Gastroesophageal sphincter (tissue), 4 donors: ENCODE results near the gene CALR3. TPM values are rescaled to one million over a fixed set of nuclear protein-coding genes. Genes with fewer than 3 reads are reported as not detected.

ENCODE experiments used
- ATAC-seq: fragments of 150-250 bp; one replicate; pipeline ENCODE4 v1.9.1; 2016; ENCODE audit warnings: mild to moderate bottlenecking, moderate library complexity
- H3K27ac ChIP-seq, 4 donors: fragments of 200-600 bp; sonication (generic) in 3 of 4; 1 replicate in 3 of 4; 2 replicates in 1 of 4; pipeline ENCODE4 v1.5.1; 2016 to 2019
- H3K27me3 ChIP-seq: fragments of 200-600 bp; sonication (generic); one replicate; pipeline ENCODE4 v1.5.1; 2019
- H3K36me3 ChIP-seq, 2 donors: fragments of 200-600 bp; sonication (generic); one replicate each; pipeline ENCODE4 v1.5.1; 2019; ENCODE audit warnings: control low read depth in 1 of 2
- H3K4me1 ChIP-seq, 3 donors: fragments of 200-600 bp; sonication (generic); 1 replicate in 2 of 3; 2 replicates in 1 of 3; pipeline ENCODE4 v1.5.1; 2016 to 2019; ENCODE audit warnings: control low read depth in 2 of 3
- H3K4me3 ChIP-seq, 2 donors: fragments of 200-600 bp; sonication (generic); one replicate each; pipeline ENCODE4 v1.5.1; 2019; ENCODE audit warnings: mild to moderate bottlenecking in 1 of 2, moderate library complexity in 1 of 2
- H3K9me3 ChIP-seq, 3 donors: fragments of 200-600 bp; sonication (generic); one replicate each; pipeline ENCODE4 v1.5.1; 2017 to 2019; ENCODE audit warnings: control low read depth in 2 of 3
- CTCF ChIP-seq, 4 experiments: fragments of 200-600 bp in 2 of 4; fragments of 450-650 bp in 2 of 4; sonication (generic) in 1 of 4; IDR thresholded peaks; one replicate each; pipeline ENCODE4 v1.5.1; 2017 to 2019; ENCODE audit warnings: antibody characterized with exemption in 4 of 4, mild to moderate bottlenecking in 2 of 4, moderate library complexity in 2 of 4
- EP300 ChIP-seq: sonication (generic); formaldehyde crosslinking; IDR thresholded peaks from one replicate; pipeline ENCODE4 v1.6.1; 2017; ENCODE audit warnings: antibody characterized with exemption, mild to moderate bottlenecking
- POLR2A ChIP-seq, 2 donors: fragments of 450-650 bp; IDR thresholded peaks; one replicate each; pipeline ENCODE4 v1.6.1; 2017; ENCODE audit warnings: antibody characterized with exemption in 2 of 2, mild to moderate bottlenecking in 2 of 2, moderate library complexity in 1 of 2
- POLR2AphosphoS5 ChIP-seq: sonication (generic); formaldehyde crosslinking; IDR thresholded peaks from one replicate; pipeline ENCODE4 v1.6.1; 2017; ENCODE audit warnings: antibody characterized with exemption
- WGBS, 2 donors: methylation state at CpG; one replicate each; pipeline ENCODE4 v1.1.5; 2018; ENCODE audit warnings: low coverage in 1 of 2; 5-methylcytosine and 5-hydroxymethylcytosine counted together
- total RNA-seq, 4 donors: library from RNA; depleted of rRNA; stranded (reverse); fragments of >200 nt; gene quantifications; one replicate each; pipeline ENCODE4 v1.1.0, GENCODE V29; 2016

The CALR3 gene
- total RNA-seq, 4 donors from 2014 or later: not detected

GRCh38 chr19:16541526-16542044 lies 45.6 kb upstream of the CALR3 start:
- WGBS, 2 donors: 0% methylated on average over 1 to 21 of the region's 29 CpGs
- H3K36me3 ChIP-seq: peaks cover 0 to 38% of the 10 kb centered on the region in 2 donors
- no peaks in the 10 kb centered on the region for H3K9me3 ChIP-seq
- TF ChIP-seq CTCF (IDR thresholded peaks at IDR 0.05) (no peak), POLR2A (IDR thresholded peaks at IDR 0.05) (no peak), POLR2AphosphoS5 (no peak), EP300 (no peak)
- no peaks in the 10 kb centered on the region for H3K27me3 ChIP-seq
- H3K4me1 ChIP-seq: peaks cover 0 to 78% (median 17%) of the 10 kb centered on the region in 3 donors
- peak overlapping the region; percentile 77 to 99 for H3K4me3 ChIP-seq
- peak overlapping the region; percentile 26 to 91 (median 88) for H3K27ac ChIP-seq
- no peak for ATAC-seq

GRCh38 chr19:16540948-16541347 lies 45.0 kb upstream of the CALR3 start:
- H3K27me3 ChIP-seq: no peaks in the 10 kb centered on the region
- 69 to 78% methylated on average over 7 to 12 of the region's 12 CpGs for WGBS, 2 donors
- H3K27ac ChIP-seq: no peak overlapping the region
- TF ChIP-seq POLR2A (IDR thresholded peaks at IDR 0.05) (no peak), EP300 (no peak), CTCF (IDR thresholded peaks at IDR 0.05) (no peak), POLR2AphosphoS5 (no peak)
- H3K4me3 ChIP-seq: peak overlapping the region in 1 of 2 donors; percentile 99
- no peak for ATAC-seq
- H3K4me1 ChIP-seq: peaks cover 0 to 80% (median 17%) of the 10 kb centered on the region in 3 donors
- peaks cover 0 to 44% of the 10 kb centered on the region in 2 donors for H3K36me3 ChIP-seq
- no peaks in the 10 kb centered on the region for H3K9me3 ChIP-seq

- H3K36me3 ChIP-seq: peaks cover 0 to 83% of the 10 kb centered on the region in 2 donors
- H3K9me3 ChIP-seq: no peaks in the 10 kb centered on the region
- ATAC-seq: no peak
These were observed 41.1 kb upstream of the CALR3 start for GRCh38 chr19:16537111-16537510.

GRCh38 chr19:16536130-16536529 lies 40.2 kb upstream of the CALR3 start:
- 90% methylated on average over 3 of the region's 9 CpGs; no CpG with 5 or more reads in 1 of the 2 donors for WGBS, 2 donors
- Histone ChIP-seq H3K27me3 (no peaks in the 10 kb centered on the region), H3K4me3 (no peak overlapping the region), H3K4me1 (peaks cover 0 to 48% (median 13%) of the 10 kb centered on the region in 3 donors), H3K27ac (no peak overlapping the region), H3K9me3 (no peaks in the 10 kb centered on the region), H3K36me3 (peaks cover 0 to 93% of the 10 kb centered on the region in 2 donors)
- TF ChIP-seq POLR2A (IDR thresholded peaks at IDR 0.05) (no peak), POLR2AphosphoS5 (no peak), EP300 (no peak), CTCF (IDR thresholded peaks at IDR 0.05) (no peak)
- no peak for ATAC-seq

More at GRCh38 chr19:16537111-16537510, 41.1 kb upstream of the CALR3 start:
- Histone ChIP-seq H3K27ac (no peak overlapping the region), H3K4me1 (peaks cover 0 to 56% (median 17%) of the 10 kb centered on the region in 3 donors), H3K4me3 (no peak overlapping the region), H3K27me3 (no peaks in the 10 kb centered on the region)
- TF ChIP-seq CTCF (IDR thresholded peaks at IDR 0.05): no peak
- no peak for TF ChIP-seq POLR2A (IDR thresholded peaks at IDR 0.05)
- no peak for TF ChIP-seq POLR2AphosphoS5
- TF ChIP-seq EP300: no peak
- WGBS, 2 donors: 87 to 89% methylated on average over 11 of the region's 13 CpGs

- no CpG with 5 or more reads among the region's 18 CpGs for WGBS, 2 donors
- ATAC-seq: no peak
- peaks cover 0 to 97% of the 10 kb centered on the region in 2 donors for H3K36me3 ChIP-seq
- H3K27me3 ChIP-seq: no peaks in the 10 kb centered on the region
- TF ChIP-seq POLR2A (IDR thresholded peaks at IDR 0.05) (no peak), POLR2AphosphoS5 (no peak), CTCF (IDR thresholded peaks at IDR 0.05) (no peak), EP300 (no peak)
- H3K4me3 ChIP-seq: no peak overlapping the region
- peaks cover 0 to 40% (median 9%) of the 10 kb centered on the region in 3 donors for H3K4me1 ChIP-seq
- no peak overlapping the region for H3K27ac ChIP-seq
- H3K9me3 ChIP-seq: no peaks in the 10 kb centered on the region
These were observed 39.4 kb upstream of the CALR3 start for GRCh38 chr19:16535381-16535780.
